BE2C (cell line): ENCODE data around the gene NAP1L4.
A peak's percentile ranks its signal among the peaks of the same experiment; 100 is the strongest.

ENCODE experiments used
- DNase-seq: peaks from one replicate; pipeline ENCODE4 v3.0.0-alpha.2; 2020
- H3K27me3 ChIP-seq: fragments of 250-450 bp; sonication (Bioruptor Pico); 2 replicates; pipeline ENCODE4 v1.5.1; 2020; ENCODE audit warnings: mild to moderate bottlenecking
- H3K36me3 ChIP-seq: fragments of 250-450 bp; sonication (Bioruptor Pico); 2 replicates; pipeline ENCODE4 v1.5.1; 2020; ENCODE audit warnings: mild to moderate bottlenecking
- H3K4me1 ChIP-seq: fragments of 250-450 bp; sonication (Bioruptor Pico); 2 replicates; pipeline ENCODE4 v1.5.1; 2020
- H3K4me3 ChIP-seq: 2 replicates; pipeline ENCODE4 v1.5.1; 2011; ENCODE audit warnings: low read depth, low read length
- H3K9me3 ChIP-seq: fragments of 250-450 bp; sonication (Bioruptor Pico); 2 replicates; pipeline ENCODE4 v1.5.1; 2020
- TF ChIP-seq, protein P1 (sequence below): IDR thresholded peaks from 2 replicates; pipeline ENCODE4 v1.5.1; 2012; ENCODE audit warnings: mild to moderate bottlenecking, low read depth, low read length

Gene NAP1L4

DNA sequence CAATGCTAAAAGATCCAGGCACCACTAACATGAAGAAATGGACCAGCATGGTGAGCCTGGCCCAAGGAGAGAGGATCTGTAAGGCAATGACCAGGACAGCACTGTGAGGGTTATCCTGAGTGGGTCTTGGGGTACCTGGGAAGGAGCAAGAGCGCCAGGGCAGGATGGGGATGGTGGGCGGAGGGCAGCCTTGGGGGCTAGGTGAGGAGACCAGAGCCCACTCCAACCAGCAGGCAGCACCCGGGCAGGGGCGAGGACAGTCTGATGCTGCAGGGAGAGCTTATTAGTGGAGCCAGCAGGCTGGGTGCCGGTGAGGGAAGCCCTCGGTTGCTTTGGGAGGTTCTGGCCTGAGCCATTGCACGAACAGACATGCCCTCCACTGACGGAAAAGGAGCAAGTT is 10.7 kb upstream of the NAP1L4 start:
- DNase-seq: no peak
- H3K4me3 ChIP-seq: no peak overlapping the region
- no peaks in the 10 kb centered on the region for H3K27me3 ChIP-seq
- no peaks in the 10 kb centered on the region for H3K9me3 ChIP-seq
- TF ChIP-seq, protein P1, sequence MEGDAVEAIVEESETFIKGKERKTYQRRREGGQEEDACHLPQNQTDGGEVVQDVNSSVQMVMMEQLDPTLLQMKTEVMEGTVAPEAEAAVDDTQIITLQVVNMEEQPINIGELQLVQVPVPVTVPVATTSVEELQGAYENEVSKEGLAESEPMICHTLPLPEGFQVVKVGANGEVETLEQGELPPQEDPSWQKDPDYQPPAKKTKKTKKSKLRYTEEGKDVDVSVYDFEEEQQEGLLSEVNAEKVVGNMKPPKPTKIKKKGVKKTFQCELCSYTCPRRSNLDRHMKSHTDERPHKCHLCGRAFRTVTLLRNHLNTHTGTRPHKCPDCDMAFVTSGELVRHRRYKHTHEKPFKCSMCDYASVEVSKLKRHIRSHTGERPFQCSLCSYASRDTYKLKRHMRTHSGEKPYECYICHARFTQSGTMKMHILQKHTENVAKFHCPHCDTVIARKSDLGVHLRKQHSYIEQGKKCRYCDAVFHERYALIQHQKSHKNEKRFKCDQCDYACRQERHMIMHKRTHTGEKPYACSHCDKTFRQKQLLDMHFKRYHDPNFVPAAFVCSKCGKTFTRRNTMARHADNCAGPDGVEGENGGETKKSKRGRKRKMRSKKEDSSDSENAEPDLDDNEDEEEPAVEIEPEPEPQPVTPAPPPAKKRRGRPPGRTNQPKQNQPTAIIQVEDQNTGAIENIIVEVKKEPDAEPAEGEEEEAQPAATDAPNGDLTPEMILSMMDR: no peak
- peaks cover 9% of the 10 kb centered on the region for H3K4me1 ChIP-seq
- H3K36me3 ChIP-seq: peaks cover 7% of the 10 kb centered on the region

DNA sequence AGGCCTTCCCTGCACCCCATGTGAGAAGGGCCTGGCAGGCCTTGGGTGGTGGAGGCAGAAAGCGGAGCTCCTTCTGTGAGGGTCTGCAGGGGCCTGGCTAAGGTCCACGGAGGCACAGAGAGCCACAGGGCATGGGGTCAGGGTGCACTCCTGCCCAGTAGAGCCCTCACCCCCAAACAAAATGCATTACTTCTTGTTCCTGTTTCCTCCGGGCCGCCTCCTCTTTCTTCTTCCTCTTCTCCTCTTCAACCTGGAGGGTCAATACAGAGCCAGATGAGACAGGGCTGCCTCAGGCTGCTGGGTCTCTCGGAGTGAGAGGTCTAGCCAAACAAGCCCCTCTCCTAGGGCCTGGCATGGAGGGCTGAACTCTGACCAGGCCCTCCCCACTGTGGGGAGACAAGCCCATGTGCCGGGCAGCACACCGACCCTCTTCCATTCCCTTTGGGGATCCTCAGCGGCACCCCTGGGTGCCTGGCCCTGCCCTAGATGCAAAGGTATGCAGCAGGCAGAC is 10.3 kb upstream of the NAP1L4 start:
- H3K27me3 ChIP-seq: no peaks in the 10 kb centered on the region
- peaks cover 7% of the 10 kb centered on the region for H3K36me3 ChIP-seq
- H3K9me3 ChIP-seq: no peaks in the 10 kb centered on the region
- no peak overlapping the region for H3K4me3 ChIP-seq
- TF ChIP-seq, protein P1: no peak
- peaks cover 9% of the 10 kb centered on the region for H3K4me1 ChIP-seq
- no peak for DNase-seq

DNA sequence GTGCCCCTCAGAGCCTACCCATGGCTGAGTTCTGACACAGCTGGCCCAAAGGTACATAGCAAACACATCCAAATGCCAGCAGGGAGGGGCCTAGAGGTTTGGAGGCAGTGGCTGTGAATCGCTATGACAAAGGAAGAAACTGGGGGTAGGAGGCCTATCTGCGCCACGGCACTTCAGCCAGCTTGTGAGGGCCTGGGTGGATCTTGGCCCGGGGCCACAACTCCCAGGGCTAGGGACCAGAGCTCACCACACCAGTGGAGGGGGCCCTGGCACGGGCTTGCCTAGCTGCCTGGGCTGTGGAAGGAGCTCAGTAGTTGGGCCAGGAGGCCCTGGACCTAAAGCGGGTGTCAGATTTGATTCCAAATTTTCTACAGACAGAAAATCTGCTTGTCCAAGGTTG is 9.4 kb upstream of the NAP1L4 start:
- Histone ChIP-seq H3K4me3 (no peak overlapping the region), H3K4me1 (peaks cover 9% of the 10 kb centered on the region), H3K36me3 (peaks cover 7% of the 10 kb centered on the region), H3K27me3 (no peaks in the 10 kb centered on the region), H3K9me3 (no peaks in the 10 kb centered on the region)
- TF ChIP-seq, protein P1: no peak
- DNase-seq: peak; percentile 57

DNA sequence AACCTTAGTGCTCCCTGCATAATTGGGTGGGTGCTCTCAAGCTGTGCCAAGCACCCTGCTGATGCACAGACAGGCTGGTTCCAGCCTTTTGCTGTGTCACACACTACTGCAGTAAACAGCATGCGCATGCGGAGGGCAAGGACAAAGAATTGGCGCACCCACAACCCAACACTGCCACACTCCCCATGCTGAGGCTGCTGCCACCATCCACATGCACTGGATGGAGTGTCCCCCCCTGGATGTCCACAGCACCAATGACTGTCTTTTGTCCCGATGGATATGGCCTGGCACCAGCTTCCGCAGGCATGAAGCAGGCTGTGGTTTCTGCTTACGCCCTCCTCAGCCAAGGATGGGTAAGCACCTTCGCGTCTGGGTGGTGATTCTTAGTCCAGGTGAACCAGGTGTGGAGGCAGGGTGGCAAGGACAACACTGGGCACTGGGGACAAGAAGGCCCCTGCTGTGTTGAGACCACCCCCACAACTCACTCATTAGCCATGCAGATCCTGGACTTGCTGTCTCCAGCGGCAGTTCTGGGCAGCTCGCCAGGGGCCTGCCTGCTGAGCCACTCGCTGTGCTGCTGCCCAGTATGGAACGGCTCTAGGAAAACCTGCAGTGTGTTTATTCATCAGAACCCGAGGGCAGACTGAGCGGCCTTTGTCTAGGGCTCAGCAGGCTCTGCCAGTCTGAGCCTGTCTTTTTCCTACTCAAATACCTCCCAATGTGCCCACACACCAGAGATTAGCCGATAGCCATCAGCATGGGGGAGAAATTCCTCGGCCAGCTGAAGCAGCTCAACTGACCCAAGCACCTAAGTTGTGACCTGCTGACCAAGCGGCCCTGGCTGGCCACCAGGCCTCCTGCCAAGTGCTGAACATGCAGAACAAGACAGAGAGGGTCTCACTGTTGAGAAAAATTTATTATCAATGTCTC is 8.2 kb upstream of the NAP1L4 start:
- TF ChIP-seq, protein P1: no peak
- peaks cover 9% of the 10 kb centered on the region for H3K4me1 ChIP-seq
- DNase-seq: peak; percentile 84
- H3K9me3 ChIP-seq: no peaks in the 10 kb centered on the region
- peaks cover 7% of the 10 kb centered on the region for H3K36me3 ChIP-seq
- no peak overlapping the region for H3K4me3 ChIP-seq
- H3K27me3 ChIP-seq: no peaks in the 10 kb centered on the region

DNA sequence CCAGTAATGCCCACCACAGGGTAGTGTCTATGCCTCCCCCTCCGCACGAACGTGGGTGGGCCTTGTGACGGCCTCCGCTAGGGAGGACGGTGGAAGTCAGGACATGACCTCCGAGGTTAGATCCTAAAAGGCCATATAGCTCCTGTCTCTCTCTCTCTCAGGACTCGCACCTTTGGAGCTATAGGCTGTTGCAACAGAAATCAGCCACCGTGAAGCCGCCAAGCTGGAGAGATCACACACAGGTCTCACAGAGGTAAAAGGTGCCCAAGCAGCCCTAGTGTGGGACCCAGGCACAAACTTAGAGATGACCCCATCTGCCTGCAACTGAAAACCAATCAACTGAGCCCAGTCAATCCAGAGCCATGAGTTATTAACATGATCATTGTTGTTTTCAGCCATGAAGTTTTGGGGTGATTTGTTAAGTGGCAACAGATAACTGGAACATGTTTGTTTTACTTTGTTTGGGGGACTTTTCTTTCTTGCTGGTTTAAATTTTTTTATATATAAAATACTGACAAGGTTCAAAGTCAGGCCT is 7.4 kb upstream of the NAP1L4 start:
- no peak for DNase-seq
- H3K36me3 ChIP-seq: peaks cover 7% of the 10 kb centered on the region
- no peaks in the 10 kb centered on the region for H3K27me3 ChIP-seq
- H3K4me3 ChIP-seq: no peak overlapping the region
- peaks cover 9% of the 10 kb centered on the region for H3K4me1 ChIP-seq
- H3K9me3 ChIP-seq: no peaks in the 10 kb centered on the region
- TF ChIP-seq, protein P1: no peak
